ENCODE results near the gene INO80D. TPM values are rescaled to one million over a fixed set of nuclear protein-coding genes. Genes with fewer than 3 reads are reported as not detected.

INO80D gene
- total and polyA plus RNA-seq, 2 experiments from 2014 or later, result 17.5 to 37.4 TPM

DNA sequence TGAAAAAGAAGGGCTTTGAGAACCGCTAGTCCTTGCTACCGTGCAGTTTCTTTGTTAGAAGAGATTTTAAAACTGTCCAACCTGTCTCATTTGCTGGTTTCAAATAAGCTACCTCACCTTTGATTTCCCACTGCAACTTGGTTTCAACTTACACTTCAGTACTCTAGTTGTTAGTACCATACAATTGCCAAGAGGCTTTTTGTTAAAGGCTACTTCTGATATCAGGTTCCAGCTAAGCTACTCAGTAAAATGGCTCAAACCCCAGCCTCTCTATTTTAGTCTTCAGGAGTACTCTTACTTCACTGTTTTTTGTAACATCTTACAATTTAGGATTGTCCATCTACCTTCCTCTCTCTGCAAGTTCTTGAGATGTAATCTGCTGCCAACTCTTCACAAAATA, 91.6 kb downstream of the INO80D start (continued):
- TF ChIP-seq, protein P1, sequence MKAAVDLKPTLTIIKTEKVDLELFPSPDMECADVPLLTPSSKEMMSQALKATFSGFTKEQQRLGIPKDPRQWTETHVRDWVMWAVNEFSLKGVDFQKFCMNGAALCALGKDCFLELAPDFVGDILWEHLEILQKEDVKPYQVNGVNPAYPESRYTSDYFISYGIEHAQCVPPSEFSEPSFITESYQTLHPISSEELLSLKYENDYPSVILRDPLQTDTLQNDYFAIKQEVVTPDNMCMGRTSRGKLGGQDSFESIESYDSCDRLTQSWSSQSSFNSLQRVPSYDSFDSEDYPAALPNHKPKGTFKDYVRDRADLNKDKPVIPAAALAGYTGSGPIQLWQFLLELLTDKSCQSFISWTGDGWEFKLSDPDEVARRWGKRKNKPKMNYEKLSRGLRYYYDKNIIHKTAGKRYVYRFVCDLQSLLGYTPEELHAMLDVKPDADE (IDR thresholded peaks at IDR 0.05), result no peak
- TF ChIP-seq POLR2AphosphoS5 (IDR thresholded peaks at IDR 0.05; ENCODE audit: low read depth) (no peak), JUNB (IDR thresholded peaks at IDR 0.05; ENCODE audit: unreplicated experiment) (no peak), ZNF331 (CRISPR knock-in tag; IDR thresholded peaks at IDR 0.05; ENCODE audit: low read depth) (no peak)

DNA sequence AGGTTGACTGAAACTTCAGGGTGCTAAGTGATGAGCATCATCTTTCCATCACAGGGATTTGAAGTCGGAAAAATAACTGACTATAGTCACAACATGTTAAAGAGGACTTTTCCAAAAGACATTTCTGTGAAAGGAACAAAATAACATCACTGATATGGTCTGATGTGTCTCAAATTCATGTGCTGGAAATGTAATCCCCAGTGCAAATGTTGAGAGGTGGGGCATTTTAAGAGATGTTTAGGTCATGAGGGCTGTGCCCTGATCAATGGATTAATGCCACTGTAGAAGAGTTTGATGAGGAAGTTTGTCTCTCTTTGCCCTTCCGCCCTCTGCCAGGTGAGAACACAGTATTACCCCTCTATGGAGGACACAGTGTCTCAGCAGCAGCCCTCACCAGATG, 95.9 kb downstream of the INO80D start:
- Histone ChIP-seq H3K36me3 (ENCODE audit: insufficient read depth) (no peaks in the 10 kb centered on the region), H3K9me2 (ENCODE audit: insufficient read depth) (no peaks in the 10 kb centered on the region), H3F3A (replicated peaks; ENCODE audit: low read depth) (peaks cover 3% of the 10 kb centered on the region; the same call in 1 of the 2 replicates), H2AFZ (no peak overlapping the region), H3K27me3 (ENCODE audit: insufficient read depth) (no peaks in the 10 kb centered on the region), H3K79me2 (replicated peaks; ENCODE audit: insufficient read depth) (no peaks in the 10 kb centered on the region), H4K20me1 (replicated peaks; ENCODE audit: insufficient read depth) (0 out of 2 replicates have a peak, but pooled peaks cover 5% of the 10 kb centered on the region), H3K27ac (ENCODE audit: low read depth) (no peak overlapping the region; the same call in 1 of the 2 replicates), H3K4me1 (ENCODE audit: insufficient read depth) (no peaks in the 10 kb centered on the region), H3K4me3 (no peak overlapping the region), H3K4me2 (no peak overlapping the region)
- no peak overlapping the region for H3K4me3 Mint-ChIP-seq
- DNase-seq (ENCODE audit: low spot score), result no peak
- ATAC-seq, result 0 out of 3 replicates have a peak, but pooled peaks have one; percentile 20
- H3K27ac Mint-ChIP-seq, result peak overlapping the region; percentile 21; the same call in 1 of the 2 replicates
- TF ChIP-seq JUNB (IDR thresholded peaks at IDR 0.05; ENCODE audit: unreplicated experiment) (no peak), EZH2 (IDR thresholded peaks at IDR 0.05; ENCODE audit: low read depth, unreplicated experiment) (no peak), POLR2AphosphoS5 (IDR thresholded peaks at IDR 0.05; ENCODE audit: low read depth) (no peak), ZNF331 (CRISPR knock-in tag; IDR thresholded peaks at IDR 0.05; ENCODE audit: low read depth) (no peak), CREB1 (CRISPR knock-in tag; IDR thresholded peaks at IDR 0.05; ENCODE audit: low read depth) (no peak), NANOG (IDR thresholded peaks at IDR 0.05; ENCODE audit: borderline replicate concordance) (no peak)
- TF ChIP-seq, protein P2, sequence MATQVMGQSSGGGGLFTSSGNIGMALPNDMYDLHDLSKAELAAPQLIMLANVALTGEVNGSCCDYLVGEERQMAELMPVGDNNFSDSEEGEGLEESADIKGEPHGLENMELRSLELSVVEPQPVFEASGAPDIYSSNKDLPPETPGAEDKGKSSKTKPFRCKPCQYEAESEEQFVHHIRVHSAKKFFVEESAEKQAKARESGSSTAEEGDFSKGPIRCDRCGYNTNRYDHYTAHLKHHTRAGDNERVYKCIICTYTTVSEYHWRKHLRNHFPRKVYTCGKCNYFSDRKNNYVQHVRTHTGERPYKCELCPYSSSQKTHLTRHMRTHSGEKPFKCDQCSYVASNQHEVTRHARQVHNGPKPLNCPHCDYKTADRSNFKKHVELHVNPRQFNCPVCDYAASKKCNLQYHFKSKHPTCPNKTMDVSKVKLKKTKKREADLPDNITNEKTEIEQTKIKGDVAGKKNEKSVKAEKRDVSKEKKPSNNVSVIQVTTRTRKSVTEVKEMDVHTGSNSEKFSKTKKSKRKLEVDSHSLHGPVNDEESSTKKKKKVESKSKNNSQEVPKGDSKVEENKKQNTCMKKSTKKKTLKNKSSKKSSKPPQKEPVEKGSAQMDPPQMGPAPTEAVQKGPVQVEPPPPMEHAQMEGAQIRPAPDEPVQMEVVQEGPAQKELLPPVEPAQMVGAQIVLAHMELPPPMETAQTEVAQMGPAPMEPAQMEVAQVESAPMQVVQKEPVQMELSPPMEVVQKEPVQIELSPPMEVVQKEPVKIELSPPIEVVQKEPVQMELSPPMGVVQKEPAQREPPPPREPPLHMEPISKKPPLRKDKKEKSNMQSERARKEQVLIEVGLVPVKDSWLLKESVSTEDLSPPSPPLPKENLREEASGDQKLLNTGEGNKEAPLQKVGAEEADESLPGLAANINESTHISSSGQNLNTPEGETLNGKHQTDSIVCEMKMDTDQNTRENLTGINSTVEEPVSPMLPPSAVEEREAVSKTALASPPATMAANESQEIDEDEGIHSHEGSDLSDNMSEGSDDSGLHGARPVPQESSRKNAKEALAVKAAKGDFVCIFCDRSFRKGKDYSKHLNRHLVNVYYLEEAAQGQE (IDR thresholded peaks at IDR 0.05; ENCODE audit: unreplicated experiment), result no peak
- TF ChIP-seq, protein P3, sequence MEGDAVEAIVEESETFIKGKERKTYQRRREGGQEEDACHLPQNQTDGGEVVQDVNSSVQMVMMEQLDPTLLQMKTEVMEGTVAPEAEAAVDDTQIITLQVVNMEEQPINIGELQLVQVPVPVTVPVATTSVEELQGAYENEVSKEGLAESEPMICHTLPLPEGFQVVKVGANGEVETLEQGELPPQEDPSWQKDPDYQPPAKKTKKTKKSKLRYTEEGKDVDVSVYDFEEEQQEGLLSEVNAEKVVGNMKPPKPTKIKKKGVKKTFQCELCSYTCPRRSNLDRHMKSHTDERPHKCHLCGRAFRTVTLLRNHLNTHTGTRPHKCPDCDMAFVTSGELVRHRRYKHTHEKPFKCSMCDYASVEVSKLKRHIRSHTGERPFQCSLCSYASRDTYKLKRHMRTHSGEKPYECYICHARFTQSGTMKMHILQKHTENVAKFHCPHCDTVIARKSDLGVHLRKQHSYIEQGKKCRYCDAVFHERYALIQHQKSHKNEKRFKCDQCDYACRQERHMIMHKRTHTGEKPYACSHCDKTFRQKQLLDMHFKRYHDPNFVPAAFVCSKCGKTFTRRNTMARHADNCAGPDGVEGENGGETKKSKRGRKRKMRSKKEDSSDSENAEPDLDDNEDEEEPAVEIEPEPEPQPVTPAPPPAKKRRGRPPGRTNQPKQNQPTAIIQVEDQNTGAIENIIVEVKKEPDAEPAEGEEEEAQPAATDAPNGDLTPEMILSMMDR (conservative IDR thresholded peaks at IDR 0.05; ENCODE audit: low read depth in 2 of 2), result no peak
- no peaks in the 10 kb centered on the region for H3K9me3 Mint-ChIP-seq
- H3K4me1 Mint-ChIP-seq, result peaks cover 11% of the 10 kb centered on the region
- H3K27me3 Mint-ChIP-seq (ENCODE audit: insufficient read depth, low read depth, poor library complexity), result peaks cover 12% of the 10 kb centered on the region
- H3K36me3 Mint-ChIP-seq (ENCODE audit: low read depth), result peaks cover 21% of the 10 kb centered on the region; the same call in 2 of the 3 replicates

All from GM23338 (cell line).